GM21526 (cell line): ENCODE data around the gene MYOZ3.

Source experiments
- ATAC-seq: cut with Tn5 transposase; IDR thresholded peaks from one replicate; pipeline ENCODE4 v1.9.1; 2021; ENCODE audit warnings: moderate library complexity; ENCODE audit not compliant: unreplicated experiment, low FRiP score

Gene MYOZ3

GRCh38 chr5:150641006-150641570 is 20.0 kb upstream of the MYOZ3 start:
- no peak for ATAC-seq

GRCh38 chr5:150641824-150642566 is 19.1 kb upstream of the MYOZ3 start:
- ATAC-seq = no peak

- ATAC-seq = no peak
Measured at GRCh38 chr5:150642567-150642927, 18.5 kb upstream of the MYOZ3 start.

DNA sequence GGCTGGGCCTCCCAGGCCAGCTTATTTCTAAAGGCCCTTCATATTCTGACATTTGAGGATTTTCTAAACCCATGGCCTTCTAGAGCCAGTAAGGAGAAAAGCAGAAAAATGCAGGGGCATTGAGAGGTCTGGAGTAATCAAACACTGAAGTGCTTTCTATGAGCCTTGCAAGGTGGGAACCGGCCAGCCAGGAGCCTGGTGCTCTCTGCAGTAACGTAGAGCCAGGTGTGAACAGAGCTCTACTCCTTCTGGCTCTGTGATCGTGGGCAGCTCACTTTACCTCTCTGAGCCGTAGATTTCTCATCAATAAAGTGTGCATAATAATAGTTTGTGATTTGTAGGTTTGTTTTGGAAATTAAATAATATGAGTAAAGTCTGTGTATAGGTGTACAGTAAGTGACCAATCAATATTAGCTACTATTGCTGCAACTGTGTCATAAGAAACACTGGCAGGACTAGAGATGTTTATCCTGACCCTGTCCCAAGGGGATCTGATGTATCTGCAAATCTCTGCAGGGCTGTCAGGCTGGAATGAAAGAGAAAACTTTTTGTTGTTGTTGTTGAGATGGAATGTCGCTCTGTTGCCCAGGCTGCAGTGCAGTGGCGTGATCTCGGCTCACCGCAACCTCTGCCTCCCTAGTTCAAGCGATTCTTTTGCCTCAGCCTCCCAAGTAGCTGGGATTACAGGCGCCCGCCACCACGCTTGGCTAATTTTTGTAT is 17.9 kb upstream of the MYOZ3 start:
- ATAC-seq = no peak

GRCh38 chr5:150644058-150644457 is 17.0 kb upstream of the MYOZ3 start:
- no peak for ATAC-seq

GRCh38 chr5:150644514-150644913 is 16.5 kb upstream of the MYOZ3 start:
- no peak for ATAC-seq

GRCh38 chr5:150645070-150645700 is 15.9 kb upstream of the MYOZ3 start:
- no peak for ATAC-seq

DNA sequence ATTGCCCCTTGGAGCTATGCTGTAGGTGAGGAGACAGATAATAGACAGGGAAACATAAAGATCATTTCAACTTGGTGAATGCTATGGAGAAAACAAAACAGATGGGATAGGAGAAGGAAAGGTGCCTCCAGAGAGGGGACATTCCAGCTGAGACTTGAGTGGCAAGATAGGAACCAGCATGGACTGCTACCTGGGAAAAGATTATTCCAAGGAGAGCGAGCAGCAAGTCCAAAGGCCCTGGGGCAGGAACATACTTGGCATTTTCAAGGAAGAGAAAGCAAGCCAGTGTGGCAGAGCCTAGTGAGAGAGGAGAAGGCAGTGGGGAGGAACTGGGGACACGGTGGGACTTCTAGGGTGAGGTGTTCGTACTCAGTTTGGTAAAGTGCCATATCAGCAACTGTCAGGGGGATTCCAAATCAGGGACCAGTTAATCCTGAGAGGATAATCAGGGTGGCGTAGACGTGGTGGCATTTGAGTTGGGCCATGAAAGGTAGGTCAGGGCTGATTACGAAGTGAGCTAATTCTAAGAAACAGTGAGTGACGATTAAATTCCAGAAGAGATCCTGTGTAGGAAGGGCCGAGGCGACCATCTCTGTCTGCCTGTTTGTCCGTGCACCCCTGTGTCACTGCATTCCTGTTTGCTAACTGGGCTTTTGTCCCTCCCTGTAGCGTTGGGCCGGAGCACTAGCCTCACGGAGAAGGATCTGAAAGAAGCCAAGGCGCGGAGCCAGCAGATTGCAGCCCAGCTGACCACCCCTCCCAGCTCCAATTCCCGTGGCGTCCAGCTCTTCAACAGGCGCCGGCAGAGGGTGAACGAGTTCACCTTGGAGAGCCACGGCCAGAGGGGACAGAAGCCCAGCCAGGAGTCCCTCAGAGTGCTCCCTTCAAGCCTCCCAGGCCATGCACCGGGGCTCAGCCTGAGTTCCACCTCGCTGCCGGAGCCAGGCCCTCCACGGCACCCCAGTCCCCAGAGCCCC is 13.5 kb upstream of the MYOZ3 start:
- ATAC-seq = no peak

- no peak for ATAC-seq
Measured at GRCh38 chr5:150648294-150649107, 12.6 kb upstream of the MYOZ3 start.

- no peak for ATAC-seq
Measured at GRCh38 chr5:150649108-150650020, 11.7 kb upstream of the MYOZ3 start.

DNA sequence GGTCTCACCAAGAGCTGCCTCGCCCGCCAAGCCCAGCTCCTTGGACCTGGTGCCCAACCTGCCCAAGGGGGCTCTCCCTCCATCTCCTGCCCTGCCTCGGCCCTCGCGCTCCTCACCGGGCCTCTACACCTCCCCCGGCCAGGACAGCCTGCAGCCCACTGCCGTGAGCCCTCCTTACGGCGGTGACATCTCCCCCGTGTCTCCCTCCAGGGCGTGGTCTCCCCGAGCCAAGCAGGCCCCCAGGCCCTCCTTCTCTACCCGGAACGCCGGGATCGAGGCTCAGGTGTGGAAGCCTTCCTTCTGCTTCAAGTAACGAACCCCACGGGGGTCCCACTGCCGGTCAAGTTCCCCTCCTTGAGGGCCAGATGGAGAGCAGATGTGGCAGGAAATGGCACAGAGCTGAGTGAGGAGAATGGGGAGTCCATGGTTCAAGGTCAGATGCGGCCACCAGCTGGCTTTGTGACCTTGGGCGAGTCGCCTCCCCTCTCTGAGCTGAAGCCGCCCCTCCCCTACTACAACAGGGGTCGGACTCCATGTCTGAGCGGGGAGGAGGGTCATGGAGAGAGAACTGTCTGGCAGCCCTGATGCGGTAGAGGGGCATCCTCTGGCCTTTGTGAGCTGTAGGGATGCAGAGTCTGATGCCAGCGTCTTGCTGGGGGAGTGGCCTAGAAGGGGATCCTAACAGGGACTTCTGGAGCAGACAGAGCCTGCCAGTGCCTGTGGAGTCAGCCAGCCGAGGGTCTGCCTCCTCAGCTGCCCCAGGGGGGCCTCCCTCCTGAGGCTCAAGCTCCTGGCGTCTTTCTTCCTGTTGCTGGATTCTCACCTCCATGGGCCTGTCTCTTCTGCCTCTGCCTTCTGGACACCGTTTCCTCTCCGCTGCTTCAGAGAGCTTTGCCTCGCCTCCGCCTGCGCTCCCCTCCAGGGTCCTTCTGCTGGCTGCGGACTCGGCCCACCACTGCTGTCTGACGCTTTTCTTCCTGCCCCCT is 10.7 kb upstream of the MYOZ3 start:
- ATAC-seq = no peak

DNA sequence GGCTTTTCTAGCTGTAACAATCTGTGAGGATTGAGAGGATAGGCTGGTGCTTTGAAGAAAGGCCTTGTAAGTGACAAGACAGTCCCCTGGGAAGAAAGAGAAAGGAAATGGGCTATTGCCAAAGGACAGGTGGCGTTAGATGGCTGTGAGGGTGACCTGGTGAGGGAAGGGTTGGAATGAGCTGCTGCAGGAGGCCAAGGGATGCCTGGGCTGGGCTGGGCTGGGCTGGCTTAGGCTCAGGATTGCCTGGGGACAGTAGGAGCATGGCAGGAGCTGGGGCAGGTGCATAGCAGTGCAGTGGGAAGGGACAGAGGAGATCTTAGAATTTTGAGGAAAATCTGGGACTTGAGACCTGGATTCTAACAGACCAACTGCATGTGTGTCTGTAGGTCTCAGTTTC is 9.7 kb upstream of the MYOZ3 start:
- no peak for ATAC-seq

- no peak for ATAC-seq
Measured at GRCh38 chr5:150651924-150652671, 9.0 kb upstream of the MYOZ3 start.

DNA sequence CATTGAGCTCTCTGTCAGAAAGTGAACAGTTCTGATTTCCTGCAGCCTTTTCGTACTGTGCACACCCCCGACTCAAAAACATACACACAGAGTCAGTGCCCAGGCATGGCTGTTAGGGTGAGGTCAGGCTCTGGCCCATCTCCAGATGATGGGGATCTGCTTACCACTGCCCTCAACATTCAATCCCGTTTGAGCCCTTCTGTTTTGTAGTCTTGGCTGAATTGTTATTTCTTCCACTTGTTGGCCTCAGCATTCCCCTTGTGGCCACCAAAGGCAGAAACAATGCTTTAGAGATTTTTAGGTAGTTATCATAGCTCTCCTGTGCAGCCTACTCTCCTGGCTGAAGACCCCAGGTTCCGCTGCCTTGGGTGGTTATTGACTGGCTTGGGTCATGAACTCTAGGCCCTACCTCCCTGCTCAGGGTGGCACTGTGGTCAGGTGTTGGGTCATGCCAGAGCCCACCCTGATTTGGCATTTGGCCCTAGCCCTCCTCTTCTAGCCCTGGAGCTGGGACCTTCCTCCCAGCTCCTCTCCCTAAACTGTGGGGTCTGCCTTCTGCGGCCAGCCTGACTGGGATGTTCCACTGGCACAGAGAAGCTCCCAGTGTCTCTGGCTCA is 7.8 kb upstream of the MYOZ3 start:
- no peak for ATAC-seq

GRCh38 chr5:150653762-150654556 is 7.1 kb upstream of the MYOZ3 start:
- ATAC-seq = no peak
